Neural progenitor cell (in vitro differentiated cells): ENCODE measurements around the gene ABL2. TPM values are rescaled to one million over a fixed set of nuclear protein-coding genes. Genes with fewer than 3 reads are reported as not detected.
A peak's percentile ranks its signal among the peaks of the same experiment; 100 is the strongest.

Experiments
- DNase-seq: peaks from one replicate; pipeline ENCODE4 v3.0.0-alpha.2; 2016; ENCODE audit warnings: low spot score
- H2AFZ ChIP-seq: fragments of 200-600 bp; sonication (generic); replicated peaks from 2 replicates; pipeline ENCODE4 v1.6.1; 2016; ENCODE audit warnings: antibody characterized with exemption
- H3F3A ChIP-seq: fragments of 200-600 bp; sonication (generic); 2 replicates; pipeline ENCODE4 v1.6.1; 2016; ENCODE audit warnings: antibody characterized with exemption, low read depth
- H3K27ac ChIP-seq: fragments of 200-600 bp; sonication (generic); 2 replicates; pipeline ENCODE4 v1.5.1; 2016; ENCODE audit warnings: mild to moderate bottlenecking
- H3K27me3 ChIP-seq: fragments of 200-600 bp; sonication (generic); 2 replicates; pipeline ENCODE4 v1.6.1; 2016; ENCODE audit warnings: mild to moderate bottlenecking, moderate library complexity
- H3K36me3 ChIP-seq: fragments of 200-600 bp; sonication (generic); 2 replicates; pipeline ENCODE4 v1.5.1; 2016
- H3K4me1 ChIP-seq: fragments of 200-600 bp; sonication (generic); 2 replicates; pipeline ENCODE4 v1.6.1; 2016; ENCODE audit warnings: mixed run types
- H3K4me2 ChIP-seq: fragments of 200-600 bp; sonication (generic); 2 replicates; pipeline ENCODE4 v1.6.1; 2016
- H3K4me3 ChIP-seq: fragments of 200-600 bp; sonication (generic); 2 replicates; pipeline ENCODE4 v1.5.1; 2016
- H3K79me2 ChIP-seq: fragments of 200-600 bp; sonication (generic); 2 replicates; pipeline ENCODE4 v1.6.1; 2016; ENCODE audit warnings: low read depth
- H3K9ac ChIP-seq: fragments of 200-600 bp; sonication (generic); 2 replicates; pipeline ENCODE4 v1.6.1; 2016
- H3K9me3 ChIP-seq: fragments of 200-600 bp; sonication (generic); 2 replicates; pipeline ENCODE4 v1.5.1; 2016; ENCODE audit warnings: low read depth
- H4K20me1 ChIP-seq: fragments of 200-600 bp; sonication (generic); 2 replicates; pipeline ENCODE4 v1.6.1; 2016; ENCODE audit warnings: low read depth
- H3K27ac Mint-ChIP-seq: 3 replicates; pipeline ENCODE4 v1.8.0; 2021; ENCODE audit warnings: mixed read lengths
- H3K27me3 Mint-ChIP-seq: 2 replicates; pipeline ENCODE4 v1.8.0; 2022; ENCODE audit warnings: low read depth, mild to moderate bottlenecking, inconsistent platforms, moderate library complexity, mixed read lengths; ENCODE audit not compliant: insufficient read depth
- H3K36me3 Mint-ChIP-seq: 3 replicates; pipeline ENCODE4 v1.8.0; 2021; ENCODE audit warnings: mixed read lengths
- H3K4me1 Mint-ChIP-seq: 3 replicates; pipeline ENCODE4 v1.8.0; 2021; ENCODE audit warnings: mixed read lengths
- H3K4me3 Mint-ChIP-seq: 3 replicates; pipeline ENCODE4 v1.8.0; 2021; ENCODE audit warnings: mild to moderate bottlenecking, moderate library complexity, mixed read lengths
- H3K9me3 Mint-ChIP-seq: 3 replicates; pipeline ENCODE4 v1.8.0; 2020; ENCODE audit warnings: mixed read lengths
- CTCF ChIP-seq: fragments of 200-600 bp; sonication (generic); IDR thresholded peaks from 2 replicates; pipeline ENCODE4 v1.5.1; 2017; ENCODE audit warnings: antibody characterized with exemption, mild to moderate bottlenecking
- EZH2 ChIP-seq: fragments of 200-600 bp; sonication (generic); IDR thresholded peaks from 2 replicates; pipeline ENCODE4 v1.6.1; 2017; ENCODE audit warnings: antibody characterized with exemption, mild to moderate bottlenecking, moderate library complexity
- EZH2phosphoT487 ChIP-seq: fragments of 200-600 bp; sonication (generic); IDR thresholded peaks from 2 replicates; pipeline ENCODE4 v1.6.1; 2017; ENCODE audit warnings: antibody characterized with exemption
- total RNA-seq: library from RNA; depleted of rRNA; stranded (reverse); fragments of >200 nt; gene quantifications from 2 replicates; pipeline ENCODE4 v1.2.3, GENCODE V29; 2015; ENCODE audit warnings: low replicate concordance

ABL2 gene
- total RNA-seq, 1 donor from 2014 or later = 17.9 TPM

GRCh38 chr1:179091691-179092165 is 137.7 kb downstream of the ABL2 start:
- Mint-ChIP-seq H3K36me3 (peaks cover 24% of the 10 kb centered on the region), H3K27ac (no peak overlapping the region), H3K27me3 (no peaks in the 10 kb centered on the region), H3K9me3 (no peaks in the 10 kb centered on the region), H3K4me1 (no peaks in the 10 kb centered on the region), H3K4me3 (no peak overlapping the region)
- H3K9ac ChIP-seq = no peak overlapping the region
- no peaks in the 10 kb centered on the region for H3F3A ChIP-seq
- peaks cover 5% of the 10 kb centered on the region for H3K4me1 ChIP-seq
- H3K9me3 ChIP-seq = no peaks in the 10 kb centered on the region
- H3K27me3 ChIP-seq = no peaks in the 10 kb centered on the region
- H3K27ac ChIP-seq = no peak overlapping the region
- H2AFZ ChIP-seq = no peak overlapping the region
- H3K36me3 ChIP-seq = no peaks in the 10 kb centered on the region
- no peak overlapping the region for H3K4me2 ChIP-seq
- TF ChIP-seq EZH2phosphoT487 (no peak), CTCF (no peak), EZH2 (no peak)
- DNase-seq = no peak
- no peaks in the 10 kb centered on the region for H3K79me2 ChIP-seq
- H3K4me3 ChIP-seq = no peak overlapping the region
- no peaks in the 10 kb centered on the region for H4K20me1 ChIP-seq

DNA sequence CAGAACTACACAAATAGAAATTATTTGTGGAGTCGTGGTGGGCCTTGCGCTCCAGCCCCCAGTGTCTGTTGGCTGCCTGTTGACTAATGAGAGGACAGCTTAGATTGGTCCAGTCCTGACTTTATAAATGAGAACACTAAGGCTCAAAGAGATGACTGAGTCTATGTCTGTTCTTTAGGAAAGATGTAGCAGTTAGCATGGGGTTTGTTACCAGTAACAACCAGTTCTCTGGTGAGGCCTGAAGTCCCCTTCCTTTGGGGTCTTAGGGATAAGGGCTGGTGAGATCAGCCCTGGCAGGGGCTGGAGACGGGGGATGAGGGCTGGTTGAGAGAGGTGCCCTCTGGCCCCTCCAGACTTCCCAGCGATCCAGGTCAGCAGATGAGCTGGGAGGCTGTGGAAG is 138.6 kb downstream of the ABL2 start:
- Mint-ChIP-seq H3K27me3 (no peaks in the 10 kb centered on the region), H3K4me3 (no peak overlapping the region), H3K27ac (peak overlapping the region; percentile 61), H3K9me3 (no peaks in the 10 kb centered on the region), H3K36me3 (peaks cover 27% of the 10 kb centered on the region), H3K4me1 (no peaks in the 10 kb centered on the region)
- H3K27me3 ChIP-seq = no peaks in the 10 kb centered on the region
- H3K4me3 ChIP-seq = no peak overlapping the region
- no peak overlapping the region for H3K4me2 ChIP-seq
- TF ChIP-seq EZH2phosphoT487 = no peak
- TF ChIP-seq CTCF = no peak
- no peak for TF ChIP-seq EZH2
- H3K36me3 ChIP-seq = no peaks in the 10 kb centered on the region
- H3K27ac ChIP-seq = no peak overlapping the region
- no peak overlapping the region for H2AFZ ChIP-seq
- H3K9ac ChIP-seq = no peak overlapping the region
- peaks cover 5% of the 10 kb centered on the region for H3K4me1 ChIP-seq
- H3F3A ChIP-seq = no peaks in the 10 kb centered on the region
- H3K9me3 ChIP-seq = no peaks in the 10 kb centered on the region
- DNase-seq = no peak
- H4K20me1 ChIP-seq = no peaks in the 10 kb centered on the region
- no peaks in the 10 kb centered on the region for H3K79me2 ChIP-seq

GRCh38 chr1:179090522-179090921 is 139.0 kb downstream of the ABL2 start:
- H3K4me3 Mint-ChIP-seq = no peak overlapping the region
- Histone ChIP-seq H3K9ac (no peak overlapping the region), H3K79me2 (no peaks in the 10 kb centered on the region), H3K9me3 (no peaks in the 10 kb centered on the region), H4K20me1 (no peaks in the 10 kb centered on the region), H3K4me2 (no peak overlapping the region), H3K27ac (no peak overlapping the region), H3K27me3 (no peaks in the 10 kb centered on the region), H3K4me3 (no peak overlapping the region), H3K4me1 (peaks cover 5% of the 10 kb centered on the region), H3K36me3 (no peaks in the 10 kb centered on the region), H2AFZ (no peak overlapping the region), H3F3A (no peaks in the 10 kb centered on the region)
- H3K36me3 Mint-ChIP-seq = peaks cover 23% of the 10 kb centered on the region
- no peaks in the 10 kb centered on the region for H3K9me3 Mint-ChIP-seq
- H3K4me1 Mint-ChIP-seq = no peaks in the 10 kb centered on the region
- DNase-seq = no peak
- TF ChIP-seq CTCF (no peak), EZH2 (no peak), EZH2phosphoT487 (no peak)
- no peak overlapping the region for H3K27ac Mint-ChIP-seq
- H3K27me3 Mint-ChIP-seq = no peaks in the 10 kb centered on the region
